Measurements from ENCODE around the gene NKD1.

DNA sequence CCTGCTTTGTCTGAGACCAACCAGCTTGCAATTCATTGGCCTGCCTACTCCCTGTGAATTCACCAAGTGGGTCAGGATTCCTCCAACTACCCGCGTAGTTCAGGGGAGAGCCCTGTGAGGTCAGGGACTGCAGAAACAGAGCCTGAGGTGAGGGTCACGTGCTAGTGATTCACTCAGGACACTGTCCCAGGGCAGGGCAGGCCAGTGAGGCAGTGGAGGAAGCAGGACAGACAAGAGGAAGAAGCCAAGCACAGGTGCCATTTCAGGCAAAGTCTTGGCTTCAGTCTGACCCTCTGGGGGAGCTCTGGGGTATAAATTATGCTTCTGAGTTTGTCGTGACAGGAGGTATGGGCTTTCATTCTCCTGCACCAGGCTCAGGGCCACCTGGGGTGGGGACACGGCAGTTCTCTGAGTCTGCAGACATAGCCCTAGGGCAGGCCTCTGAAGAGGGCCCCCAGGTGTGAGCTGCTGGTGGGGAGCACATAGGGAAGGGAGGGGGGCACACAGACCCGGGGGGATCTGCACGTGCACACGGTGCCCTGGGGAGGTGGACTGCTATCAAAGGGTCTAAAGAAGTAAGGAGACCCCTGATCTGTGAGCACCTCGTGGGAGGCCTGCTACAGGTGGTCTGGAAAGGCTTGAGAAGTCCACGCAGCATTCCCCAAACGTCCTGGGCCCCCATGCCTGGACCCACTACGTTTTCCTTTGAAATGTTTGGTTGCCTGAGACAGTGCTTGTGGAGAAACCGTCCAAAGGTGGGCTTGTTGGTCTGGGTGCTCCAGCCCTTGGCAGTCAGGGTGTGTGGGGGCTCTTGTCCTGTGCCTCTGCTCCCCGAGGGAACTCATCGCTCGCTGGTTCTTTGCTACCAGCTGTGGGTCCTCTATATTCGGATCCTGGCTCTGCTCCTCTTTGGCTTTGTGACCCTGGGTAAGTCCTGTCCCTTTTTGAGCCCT lies 46.4 kb downstream of the NKD1 start:
- TF ChIP-seq CTCF (conservative IDR thresholded peaks at IDR 0.05) (no peak), EZH2 (IDR thresholded peaks at IDR 0.05; ENCODE audit: low read depth) (no peak)
